Liver (tissue), 9 donors: ENCODE measurements around the gene PRKD3. TPM values are rescaled to one million over a fixed set of nuclear protein-coding genes. Genes with fewer than 3 reads are reported as not detected.

Experiments used
- DNase-seq: peaks from one replicate; pipeline ENCODE4 v3.0.0-alpha.2; 2017; ENCODE audit warnings: low spot score
- H3K27ac ChIP-seq, 2 donors: one replicate each; pipeline ENCODE4 v1.7.0; 2013; ENCODE audit warnings: inconsistent platforms in 2 of 2, low read length in 2 of 2, control low read depth in 1 of 2, low read depth in 1 of 2, mild to moderate bottlenecking in 1 of 2
- H3K27me3 ChIP-seq, 4 donors: one replicate each; pipeline versions ENCODE4 v1.6.1 to v1.7.0; 2013; ENCODE audit warnings: low read length in 3 of 4, inconsistent platforms in 1 of 4, mild to moderate bottlenecking in 1 of 4, moderate library complexity in 1 of 4; ENCODE audit not compliant: control insufficient read depth in 4 of 4, insufficient read depth in 4 of 4
- H3K36me3 ChIP-seq, 4 donors: one replicate each; pipeline versions ENCODE4 v1.6.1 to v1.7.0; 2013; ENCODE audit warnings: low read length in 3 of 4, mild to moderate bottlenecking in 3 of 4, low read depth in 1 of 4, moderate library complexity in 1 of 4; ENCODE audit not compliant: control insufficient read depth in 4 of 4, insufficient read depth in 3 of 4
- H3K4me1 ChIP-seq, 4 donors: one replicate each; pipeline versions ENCODE4 v1.6.1 to v1.7.0; 2013; ENCODE audit warnings: low read length in 3 of 4, mild to moderate bottlenecking in 3 of 4, moderate library complexity in 1 of 4; ENCODE audit not compliant: control insufficient read depth in 4 of 4, insufficient read depth in 4 of 4
- H3K4me3 ChIP-seq, 3 donors: one replicate each; pipeline versions ENCODE4 v1.6.1 to v1.7.0; 2013; ENCODE audit warnings: low read length in 3 of 3, control low read depth in 1 of 3, low read depth in 1 of 3, mild to moderate bottlenecking in 1 of 3
- H3K9ac ChIP-seq, 2 donors: one replicate each; pipeline ENCODE4 v1.7.0; 2013; ENCODE audit warnings: low read length in 2 of 2, mild to moderate bottlenecking in 2 of 2, moderate library complexity in 2 of 2, control low read depth in 1 of 2, low read depth in 1 of 2
- H3K9me3 ChIP-seq, 4 donors: one replicate each; pipeline versions ENCODE4 v1.6.1 to v1.7.0; 2013; ENCODE audit warnings: low read length in 3 of 4; ENCODE audit not compliant: control insufficient read depth in 4 of 4
- ATF3 ChIP-seq: IDR thresholded peaks from 2 replicates; pipeline ENCODE4 v1.6.1; 2016; ENCODE audit warnings: antibody characterized with exemption
- CTCF ChIP-seq: fragments of 150-350 bp; IDR thresholded peaks from 2 replicates; pipeline ENCODE4 v1.5.1; 2017; ENCODE audit warnings: improper control_type of control experiment, low read depth, low read length; ENCODE audit not compliant: missing input control
- EGR1 ChIP-seq, 2 donors: IDR thresholded peaks; 2 replicates each; pipeline ENCODE4 v1.6.1; 2016 to 2018; ENCODE audit warnings: antibody characterized with exemption in 2 of 2, low read depth in 2 of 2
- FOXA1 ChIP-seq: IDR thresholded peaks from 2 replicates; pipeline ENCODE4 v1.6.1; 2016; ENCODE audit warnings: antibody characterized with exemption
- FOXA2 ChIP-seq: IDR thresholded peaks from 2 replicates; pipeline ENCODE4 v1.6.1; 2016; ENCODE audit warnings: antibody characterized with exemption
- HNF4A ChIP-seq, 2 donors: conservative IDR thresholded peaks; 2 replicates each; pipeline ENCODE4 v1.6.1; 2016; ENCODE audit warnings: antibody characterized with exemption in 2 of 2, mild to moderate bottlenecking in 2 of 2
- HNF4G ChIP-seq: IDR thresholded peaks from 2 replicates; pipeline ENCODE4 v1.6.1; 2016; ENCODE audit warnings: antibody characterized with exemption
- JUND ChIP-seq, 2 donors: IDR thresholded peaks; 2 replicates each; pipeline ENCODE4 v1.6.1; 2016; ENCODE audit warnings: antibody characterized with exemption in 2 of 2
- MAX ChIP-seq: IDR thresholded peaks from 2 replicates; pipeline ENCODE4 v1.6.1; 2016; ENCODE audit warnings: antibody characterized with exemption
- NR2F2 ChIP-seq: IDR thresholded peaks from 2 replicates; pipeline ENCODE4 v1.6.1; 2016; ENCODE audit warnings: antibody characterized with exemption
- RAD21 ChIP-seq, 2 donors: IDR thresholded peaks; 2 replicates each; pipeline ENCODE4 v1.6.1; 2016; ENCODE audit warnings: antibody characterized with exemption in 2 of 2, mild to moderate bottlenecking in 2 of 2
- REST ChIP-seq: IDR thresholded peaks from 2 replicates; pipeline ENCODE4 v1.6.1; 2016; ENCODE audit warnings: antibody characterized with exemption, mild to moderate bottlenecking
- RXRA ChIP-seq, 2 donors: IDR thresholded peaks; 2 replicates each; pipeline ENCODE4 v1.6.1; 2017 to 2018; ENCODE audit warnings: antibody characterized with exemption in 2 of 2, mild to moderate bottlenecking in 1 of 2
- SP1 ChIP-seq: IDR thresholded peaks from 2 replicates; pipeline ENCODE4 v1.6.1; 2018; ENCODE audit warnings: antibody characterized with exemption, mild to moderate bottlenecking
- TAF1 ChIP-seq: conservative IDR thresholded peaks from 2 replicates; pipeline ENCODE4 v1.6.1; 2016; ENCODE audit warnings: antibody characterized with exemption, mild to moderate bottlenecking
- YY1 ChIP-seq: IDR thresholded peaks from 2 replicates; pipeline ENCODE4 v1.6.1; 2016; ENCODE audit warnings: antibody characterized with exemption, mild to moderate bottlenecking
- ZBTB33 ChIP-seq: IDR thresholded peaks from 2 replicates; pipeline ENCODE4 v1.6.1; 2016; ENCODE audit warnings: antibody characterized with exemption
- WGBS: extraction: QIAGEN DNeasy Blood & Tissue Kit; methylation state at CpG from one replicate; pipeline ENCODE4 v1.1.7; 2013; 5-methylcytosine and 5-hydroxymethylcytosine counted together
- polyA plus RNA-seq, 2 donors: library from polyadenylated mRNA; stranded (reverse) in 1 of 2; unstranded in 1 of 2; fragments of 200-250 nt in 1 of 2; fragments of >200 nt in 1 of 2; fragmentation: Nextera tagmentation in 1 of 2; extraction: Ambion mirVana in 1 of 2; gene quantifications; one replicate each; pipeline versions ENCODE4 v1.2.1 to v1.2.3, GENCODE V29; 2013 to 2015
- total RNA-seq, 2 donors: library from RNA; depleted of rRNA; stranded (reverse); fragments of >200 nt; gene quantifications; one replicate each; pipeline ENCODE4 v1.2.3, GENCODE V29; 2014
- donor health status: healthy.
- donor health status: healthy.
- donor health status: healthy.
- donor health status: healthy.
- donor health status: healthy.

The PRKD3 gene
- total and polyA plus RNA-seq, 4 donors: 4.4 to 19.7 (median 8.1) TPM

GRCh38 chr2:37300578-37300977, 24.1 kb downstream of the PRKD3 start:
- Histone ChIP-seq H3K27ac (no peak overlapping the region), H3K4me1 (no peaks in the 10 kb centered on the region), H3K4me3 (no peak overlapping the region), H3K9me3 (no peaks in the 10 kb centered on the region), H3K9ac (no peak overlapping the region), H3K27me3 (no peaks in the 10 kb centered on the region), H3K36me3 (no peaks in the 10 kb centered on the region)
- TF ChIP-seq RXRA (IDR thresholded peaks at IDR 0.05) (no peak), NR2F2 (no peak), FOXA2 (no peak), RAD21 (IDR thresholded peaks at IDR 0.05) (no peak), TAF1 (no peak), YY1 (no peak), MAX (no peak), HNF4A (conservative IDR thresholded peaks at IDR 0.05) (no peak), ZBTB33 (no peak), JUND (IDR thresholded peaks at IDR 0.05) (no peak), HNF4G (no peak), CTCF (no peak), REST (no peak), EGR1 (IDR thresholded peaks at IDR 0.05; ENCODE audit: low read depth in 2 of 2) (no peak), FOXA1 (no peak)
- WGBS: 95% methylated on average over 4 of the region's 4 CpGs
- DNase-seq: no peak

GRCh38 chr2:37300146-37300545, 24.5 kb downstream of the PRKD3 start:
- Histone ChIP-seq H3K27me3 (no peaks in the 10 kb centered on the region), H3K27ac (no peak overlapping the region), H3K9ac (no peak overlapping the region), H3K36me3 (no peaks in the 10 kb centered on the region), H3K9me3 (no peaks in the 10 kb centered on the region), H3K4me3 (no peak overlapping the region), H3K4me1 (no peaks in the 10 kb centered on the region)
- TF ChIP-seq ZBTB33: no peak
- TF ChIP-seq FOXA2: no peak
- no peak for TF ChIP-seq RAD21 (IDR thresholded peaks at IDR 0.05)
- TF ChIP-seq HNF4A (conservative IDR thresholded peaks at IDR 0.05): no peak
- no peak for TF ChIP-seq SP1
- TF ChIP-seq JUND (IDR thresholded peaks at IDR 0.05): no peak
- no peak for TF ChIP-seq ATF3
- no peak for TF ChIP-seq TAF1
- TF ChIP-seq REST: no peak
- no peak for DNase-seq
